ENCODE data around the gene MGST2.
A peak's percentile ranks its signal among the peaks of the same experiment; 100 is the strongest.
"Not testable (repeated sequence)": the region's sequence is repeated elsewhere in the genome, so short reads cannot be mapped to it uniquely, and the experiment has no call there.

The MGST2 gene

DNA sequence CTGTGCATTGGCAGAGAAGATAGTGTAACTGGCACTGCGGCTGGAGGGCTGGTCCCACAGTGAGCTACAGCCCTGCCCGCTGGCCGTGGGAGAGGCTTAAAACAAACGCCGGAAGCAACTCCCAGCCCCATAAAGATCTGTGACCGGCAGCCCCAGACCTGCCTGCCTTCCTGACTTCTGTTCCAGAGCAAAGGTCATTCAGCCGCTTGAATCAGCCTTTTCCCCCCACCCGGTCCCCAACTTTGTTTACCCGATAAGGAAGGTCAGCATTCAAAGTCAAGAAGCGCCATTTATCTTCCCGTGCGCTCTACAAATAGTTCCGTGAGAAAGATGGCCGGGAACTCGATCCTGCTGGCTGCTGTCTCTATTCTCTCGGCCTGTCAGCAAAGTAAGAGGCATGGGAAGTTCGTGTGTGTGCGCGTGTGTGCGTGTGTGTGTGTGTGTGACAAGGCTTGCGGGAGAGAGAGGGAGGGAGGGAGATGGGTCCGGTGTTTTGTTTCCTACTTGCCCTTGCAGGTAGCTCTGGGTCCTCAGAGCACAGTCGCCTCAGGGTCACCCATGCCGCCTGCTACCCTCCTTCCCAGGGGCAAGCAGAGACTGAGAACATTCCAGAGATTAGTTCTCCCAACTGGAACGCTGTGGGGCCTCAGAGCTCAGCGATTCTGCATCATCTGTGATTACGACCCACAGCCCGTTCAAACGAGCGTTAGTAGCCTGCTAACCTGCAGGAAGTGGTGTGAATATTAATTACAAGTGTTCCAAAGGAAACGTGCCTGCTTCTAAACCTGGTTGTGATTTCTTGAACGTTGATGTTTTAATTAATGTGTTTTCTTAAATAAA lies at the start of gene MGST2:
MGST2 (plus strand) TSS at position 130 of the 840 bp plus-strand sequence; CDS start at position 331, 201 bp downstream.
- peak; percentile 66 for DNase-seq

DNA sequence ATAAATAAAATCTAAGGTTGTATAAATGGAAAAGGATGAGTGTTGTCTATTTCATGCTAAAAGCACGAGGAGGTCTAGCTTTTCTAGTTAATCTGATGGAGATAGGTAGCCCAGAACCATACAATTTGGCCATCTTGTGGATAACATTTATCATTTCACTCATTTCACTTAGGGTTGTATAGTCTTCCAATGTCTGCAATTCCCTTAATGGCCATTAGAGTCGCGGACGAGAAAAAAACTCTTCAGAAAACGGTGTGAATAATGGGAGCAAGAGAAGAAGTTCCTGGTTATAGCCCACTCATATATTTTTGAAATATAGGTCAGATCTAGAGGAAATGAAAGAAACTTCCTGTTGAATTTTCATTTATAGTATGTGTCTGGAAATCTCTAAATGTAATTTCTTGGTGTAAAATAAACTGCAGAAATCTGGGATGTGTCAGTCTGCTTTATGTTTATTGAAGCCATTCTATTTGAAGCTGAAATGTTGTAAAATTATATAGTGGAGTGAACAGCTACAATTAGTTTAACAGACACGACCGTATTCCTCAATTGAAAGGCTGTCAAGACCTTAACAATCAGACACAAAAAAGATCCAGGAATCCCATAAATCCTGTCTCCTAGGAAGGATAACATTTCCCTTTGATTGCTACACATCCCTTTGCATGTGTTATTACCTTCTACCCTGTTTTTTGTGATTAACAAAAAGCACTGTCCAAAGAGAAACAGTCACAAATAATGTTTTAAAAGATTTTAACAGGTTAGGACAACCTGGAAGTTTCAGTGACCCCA lies 47.7 kb upstream of the MGST2 start:
- no peak for DNase-seq

- DNase-seq, result peak; percentile 20
Measured at GRCh38 chr4:139619644-139620043, 46.0 kb upstream of the MGST2 start.

- peak; percentile 54 for DNase-seq
Measured at GRCh38 chr4:139622901-139623381, 42.7 kb upstream of the MGST2 start.

GRCh38 chr4:139624441-139625092 lies 41.1 kb upstream of the MGST2 start:
- DNase-seq, result no peak

DNA sequence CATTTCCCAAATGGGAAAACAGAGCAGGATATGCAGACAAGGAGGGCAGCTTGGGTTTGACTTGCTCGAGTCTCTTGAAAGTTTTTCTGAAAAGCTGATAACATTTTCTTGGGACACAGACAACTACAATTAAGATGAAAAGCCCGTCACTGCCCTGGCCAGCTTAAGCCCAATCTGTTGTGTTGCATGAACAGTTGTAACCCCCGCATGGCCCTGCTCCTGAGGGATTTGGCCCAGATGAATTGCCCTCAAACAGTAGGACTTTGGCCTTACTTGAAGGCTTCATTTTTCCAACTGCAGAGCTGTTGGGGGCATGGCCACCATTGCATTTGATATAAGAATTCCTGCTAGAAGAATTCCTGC lies 40.5 kb upstream of the MGST2 start:
- no peak for DNase-seq

DNA sequence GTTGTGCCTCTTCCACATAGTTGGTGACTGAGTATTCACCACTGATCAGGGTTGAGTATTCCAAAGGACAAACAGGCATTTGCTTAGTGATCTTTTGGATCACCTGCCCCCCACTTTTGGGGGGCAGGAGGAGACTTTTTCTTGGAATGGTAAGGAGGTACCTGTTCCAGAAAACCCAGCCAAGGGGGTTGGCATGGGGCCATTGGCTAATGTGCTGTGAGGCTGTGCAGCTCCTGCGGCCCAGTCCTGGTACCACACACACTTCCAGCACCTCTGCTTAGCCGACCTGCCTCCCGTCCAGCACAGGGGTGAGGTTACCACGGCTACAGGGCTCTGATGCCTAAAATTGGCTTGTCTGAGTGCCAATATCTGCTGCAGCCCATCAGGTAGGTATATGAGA lies 40.1 kb upstream of the MGST2 start:
- no peak for DNase-seq

DNA sequence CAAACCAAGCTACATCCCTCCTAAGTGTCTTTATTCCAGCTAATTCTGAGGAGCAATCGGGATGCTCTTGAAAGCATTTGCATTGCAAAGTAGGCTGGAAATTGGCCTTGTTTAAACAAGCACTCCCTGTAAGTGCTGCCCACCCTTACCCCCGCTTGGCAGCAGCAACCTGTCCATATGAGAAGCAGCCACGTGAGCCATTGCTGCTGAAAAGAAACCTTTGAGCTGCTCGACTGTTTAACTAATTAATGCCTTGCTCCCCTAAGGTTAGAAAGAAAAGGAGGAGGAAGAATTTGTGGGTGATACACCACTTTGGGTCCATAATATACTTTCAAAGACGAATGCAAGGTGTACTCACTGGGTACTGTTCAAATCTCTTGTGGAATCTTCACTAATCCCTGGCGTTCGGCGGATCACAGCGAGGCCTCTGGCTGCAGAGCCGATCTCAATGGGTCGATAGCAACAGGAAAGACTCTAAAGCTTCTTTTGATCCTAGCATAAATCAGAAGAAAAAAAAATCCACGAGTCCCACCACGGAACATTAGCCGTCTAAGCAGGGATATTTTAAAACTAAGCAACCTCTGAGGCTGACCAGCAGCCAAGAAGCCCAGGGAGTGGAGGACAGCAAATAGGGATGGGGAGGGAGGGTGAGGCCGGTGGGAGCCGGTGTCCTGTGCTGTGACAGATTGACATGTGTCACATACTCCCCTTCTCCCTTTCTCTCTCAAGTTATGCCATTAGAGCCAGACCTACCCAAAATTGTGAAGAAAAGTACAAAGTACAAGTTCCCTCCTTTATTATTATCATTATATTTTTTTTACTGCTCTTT lies 37.2 kb upstream of the MGST2 start:
- DNase-seq, result no peak

- no peak for DNase-seq
Measured at GRCh38 chr4:139629436-139630125, 36.0 kb upstream of the MGST2 start.

DNA sequence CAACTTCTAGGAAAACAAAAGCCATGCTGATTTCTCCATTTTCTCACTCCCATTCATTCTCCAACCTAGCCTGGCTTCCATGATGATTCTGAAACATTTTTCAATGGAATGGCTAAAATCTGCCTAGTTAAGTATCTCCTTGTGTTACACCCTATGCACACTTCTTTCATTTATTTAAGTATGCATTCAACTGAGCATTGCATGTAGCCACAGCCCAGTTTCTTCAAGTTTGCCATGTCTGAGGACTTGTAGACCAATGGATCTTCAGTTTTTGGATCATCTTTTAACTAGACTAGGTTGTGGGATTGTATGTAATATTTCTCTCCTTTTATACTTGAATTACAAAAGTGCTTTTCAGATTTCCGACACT lies 35.5 kb upstream of the MGST2 start:
- no peak for DNase-seq

DNA sequence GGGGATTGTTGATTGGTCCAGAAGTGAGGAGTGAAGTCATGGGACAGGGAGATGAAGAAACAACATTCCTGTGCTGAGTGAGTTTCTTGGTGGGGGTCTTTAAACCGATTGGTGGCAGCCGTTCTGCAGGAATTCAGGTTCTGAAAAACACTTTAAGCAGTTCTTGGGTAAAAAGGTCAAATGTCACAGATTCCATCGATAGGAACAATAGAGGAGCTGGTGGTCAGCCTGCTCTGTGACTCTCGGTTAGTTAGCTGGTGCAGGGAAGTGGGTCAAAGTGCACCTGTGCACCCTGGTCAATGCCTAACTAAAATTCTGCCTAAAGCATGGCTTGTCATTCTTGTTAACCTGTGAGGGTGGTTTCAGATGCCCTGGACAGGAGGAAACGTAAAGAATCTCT lies 34.6 kb upstream of the MGST2 start:
- DNase-seq, result no peak

DNA sequence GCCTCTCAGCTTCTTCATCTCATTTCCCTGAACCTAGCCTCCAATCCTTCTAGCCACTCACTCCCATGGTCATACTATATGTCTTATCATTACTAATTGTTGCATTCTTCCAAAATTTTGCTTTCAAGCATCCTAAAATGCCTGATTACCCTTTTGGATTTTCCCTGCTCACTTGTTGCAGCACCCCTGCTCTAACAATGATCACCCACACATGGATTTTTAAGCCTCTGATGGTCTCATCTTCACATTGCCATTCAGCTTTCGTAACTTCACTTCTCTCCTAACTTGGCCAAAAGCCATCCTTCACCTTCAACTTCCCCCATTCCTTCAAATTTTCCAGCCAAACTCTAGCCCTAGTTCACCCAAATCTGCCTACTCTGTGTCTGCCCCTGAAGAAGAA lies 33.8 kb upstream of the MGST2 start:
- DNase-seq, result no peak

- not testable (repeated sequence) for DNase-seq
Measured at GRCh38 chr4:139632739-139633138, 32.9 kb upstream of the MGST2 start.

DNA sequence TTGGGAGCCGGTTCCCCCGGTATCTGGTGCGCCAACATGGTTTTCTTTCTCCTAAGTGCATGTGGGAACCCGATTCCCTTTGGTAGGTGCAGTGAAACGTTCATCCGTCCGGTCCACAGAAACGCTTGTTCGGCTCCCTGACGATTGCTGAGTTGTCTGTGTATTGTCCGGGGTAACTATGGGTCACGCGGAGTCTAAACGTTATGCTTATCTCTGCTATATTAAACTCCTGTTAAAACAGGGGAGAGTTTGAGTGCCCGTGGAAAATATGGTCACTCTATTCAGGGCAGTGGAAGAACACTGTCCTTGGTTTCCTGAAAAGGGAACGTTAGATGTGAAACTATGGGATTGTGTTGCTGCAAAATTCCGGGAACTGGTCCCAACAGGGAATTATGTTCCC lies 32.4 kb upstream of the MGST2 start:
- DNase-seq, result no peak

DNA sequence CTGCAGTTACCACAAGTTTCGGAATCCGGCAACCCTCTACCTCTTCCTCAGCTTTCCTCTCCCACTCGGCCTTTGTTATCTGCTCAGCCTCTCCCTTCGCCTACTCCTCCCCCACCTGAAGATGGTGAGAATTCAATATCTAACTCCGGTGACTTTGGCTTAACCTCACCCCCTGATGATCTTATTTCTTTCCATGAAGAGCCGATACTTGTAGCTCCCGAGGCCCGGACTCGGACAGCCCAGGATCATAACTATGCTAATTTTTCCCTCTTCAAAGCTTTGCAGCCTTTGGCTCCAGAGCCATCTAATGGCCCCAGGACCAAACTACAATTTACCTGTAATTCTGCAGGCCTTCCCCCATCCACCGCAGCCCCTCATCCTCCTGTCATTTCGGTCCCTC lies 32.0 kb upstream of the MGST2 start:
- peak; percentile 23 for DNase-seq

- DNase-seq, result no peak
Measured at GRCh38 chr4:139635966-139636365, 29.7 kb upstream of the MGST2 start.

DNA sequence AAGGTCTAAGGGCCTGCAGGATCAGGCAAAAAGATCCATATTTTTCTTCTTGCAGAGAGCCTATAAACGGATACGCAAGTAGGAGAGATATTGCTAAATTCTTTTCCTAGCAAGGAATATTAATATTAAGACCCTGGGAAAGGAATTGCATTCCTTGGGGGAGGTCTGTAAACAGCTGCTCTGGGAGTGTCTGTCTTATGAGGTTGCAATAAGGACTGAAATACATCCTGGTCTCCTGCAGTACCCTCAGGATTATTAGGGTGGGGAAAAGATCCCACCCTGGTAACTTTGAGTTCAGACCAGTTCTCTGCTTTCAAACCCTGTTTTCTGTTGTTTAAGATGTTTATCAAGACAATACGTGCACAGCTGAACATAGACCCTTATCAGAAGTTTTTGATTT lies 27.3 kb upstream of the MGST2 start:
- DNase-seq, result not testable (repeated sequence)

DNA sequence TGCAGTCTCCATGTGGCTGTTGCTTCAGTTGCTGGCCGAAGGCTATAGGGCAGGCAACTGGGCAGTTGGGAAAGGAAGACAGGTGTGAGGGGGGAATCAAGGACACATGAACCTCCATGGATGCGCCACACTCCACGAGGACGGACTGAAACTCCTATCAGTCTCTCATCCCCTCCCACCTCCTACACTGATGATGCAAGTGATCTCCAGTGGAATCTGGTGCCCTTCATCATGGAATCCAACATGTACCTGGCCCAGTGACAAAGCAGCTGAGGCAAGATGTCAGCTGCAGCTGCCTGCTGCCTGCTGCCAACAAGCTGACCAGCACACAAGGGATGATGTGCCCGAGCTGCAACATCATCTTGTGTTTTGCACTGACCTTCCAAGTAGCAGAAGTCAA lies 26.0 kb upstream of the MGST2 start:
- no peak for DNase-seq

DNA sequence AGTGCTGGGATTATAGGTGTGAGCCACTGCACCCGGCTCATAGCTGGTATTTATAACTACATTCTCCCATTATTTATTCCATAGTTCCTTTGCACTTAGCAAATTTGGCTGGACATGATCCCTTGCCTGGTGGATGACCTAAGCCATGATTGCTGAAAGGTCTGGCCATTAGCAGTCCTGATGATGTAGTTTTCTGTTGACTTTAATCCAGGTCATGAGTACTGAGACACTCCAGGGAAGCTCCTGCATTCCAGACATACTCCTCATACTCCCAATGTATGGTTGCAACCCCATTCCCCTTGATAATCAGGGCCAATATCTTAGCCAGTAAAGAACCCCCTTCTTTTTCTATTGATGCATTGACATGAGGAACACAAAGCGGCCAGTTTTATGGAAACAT lies 24.4 kb upstream of the MGST2 start:
- peak; percentile 57 for DNase-seq

GRCh38 chr4:139642364-139642763 lies 23.3 kb upstream of the MGST2 start:
- DNase-seq, result peak; percentile 17

- no peak for DNase-seq
Measured at GRCh38 chr4:139643042-139643895, 22.4 kb upstream of the MGST2 start.
